Embryonic facial prominence (tissue), 1 donor: ENCODE results near the gene RND1.

Experiments used
- DNase-seq: peaks from one replicate; pipeline ENCODE4 v3.0.0-alpha.2; 2016; ENCODE audit errors: extremely low spot score

RND1 gene

GRCh38 chr12:48810903-48811431, 54.7 kb downstream of the RND1 start:
- no peak for DNase-seq

DNA sequence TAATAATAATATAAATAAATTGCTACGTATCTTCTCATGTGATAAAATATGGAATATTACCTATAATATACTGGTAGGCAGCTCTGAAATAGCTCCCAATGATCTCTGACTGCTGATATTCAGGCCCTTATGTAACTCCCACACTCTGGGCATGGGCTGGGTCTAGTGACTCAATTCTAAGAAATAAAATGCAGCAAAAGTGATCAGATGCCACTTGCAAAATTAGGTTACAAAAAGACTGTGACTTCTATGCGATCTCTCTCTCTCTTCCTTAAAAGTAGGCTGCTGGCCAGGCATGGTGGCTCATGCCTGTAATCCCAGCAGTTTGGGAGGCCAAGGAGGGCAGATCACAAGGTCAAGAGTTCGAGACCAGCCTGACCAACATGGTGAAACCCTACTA, 57.7 kb downstream of the RND1 start:
- no peak for DNase-seq
